Stimulated activated memory B cell treated with anti-CD40 and anti-IgM and Interleukin-4, amounts not matched to agents 10 μg/mL and 1 μg/mL and 100 μg/mL, for 72 hours (primary cell): Measurements from ENCODE around the gene SULT1C4.
"Not testable (repeated sequence)": the region's sequence is repeated elsewhere in the genome, so short reads cannot be mapped to it uniquely, and the experiment has no call there.

ENCODE experiments used
- ATAC-seq: fragments of 150-1000 bp; cut with Tn5 transposase; 2 replicates; pipeline ENCODE4 v1.10.0; 2021
- H3K27ac Mint-ChIP-seq: one replicate; pipeline ENCODE4 v1.8.0; 2022; ENCODE audit warnings: mild to moderate bottlenecking, mixed read lengths
- H3K27me3 Mint-ChIP-seq: one replicate; pipeline ENCODE4 v1.8.0; 2022; ENCODE audit warnings: mixed read lengths
- H3K36me3 Mint-ChIP-seq: one replicate; pipeline ENCODE4 v1.8.0; 2022; ENCODE audit warnings: mixed read lengths
- H3K4me1 Mint-ChIP-seq: one replicate; pipeline ENCODE4 v1.8.0; 2022; ENCODE audit warnings: mixed read lengths
- H3K4me3 Mint-ChIP-seq: one replicate; pipeline ENCODE4 v1.8.0; 2022; ENCODE audit warnings: mild to moderate bottlenecking, moderate library complexity, mixed read lengths
- H3K9me3 Mint-ChIP-seq: one replicate; pipeline ENCODE4 v1.8.0; 2022; ENCODE audit warnings: mixed read lengths

The SULT1C4 gene

GRCh38 chr2:108417254-108417653 is 39.5 kb downstream of the SULT1C4 start:
- H3K27ac Mint-ChIP-seq, result no peak overlapping the region
- H3K4me1 Mint-ChIP-seq, result no peaks in the 10 kb centered on the region
- ATAC-seq, result no peak
- H3K27me3 Mint-ChIP-seq, result peaks cover 1% of the 10 kb centered on the region
- H3K4me3 Mint-ChIP-seq, result no peak overlapping the region
- H3K36me3 Mint-ChIP-seq, result no peaks in the 10 kb centered on the region
- no peaks in the 10 kb centered on the region for H3K9me3 Mint-ChIP-seq

- Mint-ChIP-seq H3K9me3 (no peaks in the 10 kb centered on the region), H3K27ac (no peak overlapping the region), H3K27me3 (peaks cover 13% of the 10 kb centered on the region), H3K4me3 (no peak overlapping the region), H3K36me3 (no peaks in the 10 kb centered on the region), H3K4me1 (no peaks in the 10 kb centered on the region)
- ATAC-seq, result no peak
Measured at GRCh38 chr2:108418416-108418815, 40.7 kb downstream of the SULT1C4 start.

GRCh38 chr2:108423067-108423466 is 45.3 kb downstream of the SULT1C4 start:
- ATAC-seq, result no peak
- no peaks in the 10 kb centered on the region for H3K9me3 Mint-ChIP-seq
- H3K27me3 Mint-ChIP-seq, result peaks cover 23% of the 10 kb centered on the region
- no peak overlapping the region for H3K4me3 Mint-ChIP-seq
- no peaks in the 10 kb centered on the region for H3K36me3 Mint-ChIP-seq
- no peaks in the 10 kb centered on the region for H3K4me1 Mint-ChIP-seq
- H3K27ac Mint-ChIP-seq, result no peak overlapping the region

GRCh38 chr2:108423502-108424251 is 45.9 kb downstream of the SULT1C4 start:
- H3K36me3 Mint-ChIP-seq, result no peaks in the 10 kb centered on the region
- no peak overlapping the region for H3K4me3 Mint-ChIP-seq
- H3K27me3 Mint-ChIP-seq, result peaks cover 23% of the 10 kb centered on the region
- no peak overlapping the region for H3K27ac Mint-ChIP-seq
- ATAC-seq, result no peak
- no peaks in the 10 kb centered on the region for H3K4me1 Mint-ChIP-seq
- no peaks in the 10 kb centered on the region for H3K9me3 Mint-ChIP-seq

GRCh38 chr2:108428286-108429009 is 50.7 kb downstream of the SULT1C4 start:
- Mint-ChIP-seq H3K4me1 (no peaks in the 10 kb centered on the region), H3K9me3 (no peaks in the 10 kb centered on the region), H3K27ac (no peak overlapping the region), H3K36me3 (peaks cover 5% of the 10 kb centered on the region), H3K4me3 (no peak overlapping the region), H3K27me3 (peaks cover 21% of the 10 kb centered on the region)
- no peak for ATAC-seq

GRCh38 chr2:108435578-108435977 is 57.8 kb downstream of the SULT1C4 start:
- not testable (repeated sequence) for H3K36me3 Mint-ChIP-seq, H3K9me3 Mint-ChIP-seq, ATAC-seq, H3K4me3 Mint-ChIP-seq, H3K27ac Mint-ChIP-seq, H3K27me3 Mint-ChIP-seq
- peaks cover 11% of the 10 kb centered on the region for H3K4me1 Mint-ChIP-seq

GRCh38 chr2:108436976-108437375 is 59.2 kb downstream of the SULT1C4 start:
- H3K4me1 Mint-ChIP-seq, result peaks cover 11% of the 10 kb centered on the region
- no peak overlapping the region for H3K4me3 Mint-ChIP-seq
- no peak overlapping the region for H3K27ac Mint-ChIP-seq
- H3K27me3 Mint-ChIP-seq, result no peaks in the 10 kb centered on the region
- no peaks in the 10 kb centered on the region for H3K9me3 Mint-ChIP-seq
- H3K36me3 Mint-ChIP-seq, result no peaks in the 10 kb centered on the region
- ATAC-seq, result no peak
